PFSK-1 (cell line): ENCODE measurements around the gene IDH3B.

Experiments
- REST ChIP-seq, 2 experiments: IDR thresholded peaks; 2 replicates each; pipeline versions ENCODE4 v1.6.1 to v1.8.0; 2011 to 2012; ENCODE audit warnings: low read depth in 2 of 2, low read length in 2 of 2, control low read depth in 1 of 2, inconsistent platforms in 1 of 2, mild to moderate bottlenecking in 1 of 2, moderate library complexity in 1 of 2; ENCODE audit not compliant: insufficient read depth in 1 of 2
- SIN3A ChIP-seq: IDR thresholded peaks from 2 replicates; pipeline ENCODE4 v1.6.1; 2012; ENCODE audit warnings: mild to moderate bottlenecking, low read length, moderate library complexity, borderline replicate concordance; ENCODE audit not compliant: insufficient read depth
- TAF1 ChIP-seq: IDR thresholded peaks from 2 replicates; pipeline ENCODE4 v1.6.1; 2012; ENCODE audit warnings: low read length, control low read depth, borderline replicate concordance; ENCODE audit not compliant: insufficient read depth

GRCh38 chr20:2610941-2611720 is 52.9 kb downstream of the IDH3B start:
- TF ChIP-seq TAF1 (no peak), SIN3A (no peak), REST (IDR thresholded peaks at IDR 0.05; ENCODE audit: insufficient read depth in 1 of 2, low read depth in 2 of 2, low read length in 2 of 2) (no peak)
